Esophagus squamous epithelium (tissue), 4 donors: ENCODE measurements around the gene SHC1.

Experiments used
- POLR2A ChIP-seq, 4 donors: fragments of 450-650 bp; IDR thresholded peaks; one replicate each; pipeline ENCODE4 v1.6.1; 2017; ENCODE audit warnings: antibody characterized with exemption in 4 of 4, mild to moderate bottlenecking in 4 of 4, moderate library complexity in 3 of 4
- TF ChIP-seq, protein P1 (sequence below), 6 experiments: fragments of 450-650 bp in 4 of 6; fragments of 200-600 bp in 2 of 6; sonication (generic) in 2 of 6; IDR thresholded peaks; one replicate each; pipeline ENCODE4 v1.5.1; 2016 to 2019; ENCODE audit warnings: antibody characterized with exemption in 6 of 6, mild to moderate bottlenecking in 4 of 6, moderate library complexity in 4 of 6

GRCh38 chr1:154993572-154994268 lies 23.2 kb upstream of the SHC1 start, which contains the start of gene LENEP:
- TF ChIP-seq, protein P1, sequence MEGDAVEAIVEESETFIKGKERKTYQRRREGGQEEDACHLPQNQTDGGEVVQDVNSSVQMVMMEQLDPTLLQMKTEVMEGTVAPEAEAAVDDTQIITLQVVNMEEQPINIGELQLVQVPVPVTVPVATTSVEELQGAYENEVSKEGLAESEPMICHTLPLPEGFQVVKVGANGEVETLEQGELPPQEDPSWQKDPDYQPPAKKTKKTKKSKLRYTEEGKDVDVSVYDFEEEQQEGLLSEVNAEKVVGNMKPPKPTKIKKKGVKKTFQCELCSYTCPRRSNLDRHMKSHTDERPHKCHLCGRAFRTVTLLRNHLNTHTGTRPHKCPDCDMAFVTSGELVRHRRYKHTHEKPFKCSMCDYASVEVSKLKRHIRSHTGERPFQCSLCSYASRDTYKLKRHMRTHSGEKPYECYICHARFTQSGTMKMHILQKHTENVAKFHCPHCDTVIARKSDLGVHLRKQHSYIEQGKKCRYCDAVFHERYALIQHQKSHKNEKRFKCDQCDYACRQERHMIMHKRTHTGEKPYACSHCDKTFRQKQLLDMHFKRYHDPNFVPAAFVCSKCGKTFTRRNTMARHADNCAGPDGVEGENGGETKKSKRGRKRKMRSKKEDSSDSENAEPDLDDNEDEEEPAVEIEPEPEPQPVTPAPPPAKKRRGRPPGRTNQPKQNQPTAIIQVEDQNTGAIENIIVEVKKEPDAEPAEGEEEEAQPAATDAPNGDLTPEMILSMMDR (IDR thresholded peaks at IDR 0.05), result no peak
- no peak for TF ChIP-seq POLR2A (IDR thresholded peaks at IDR 0.05)
